Measurements from ENCODE around the gene STARD6. TPM values are rescaled to one million over a fixed set of nuclear protein-coding genes. Genes with fewer than 3 reads are reported as not detected.

STARD6 gene
- total RNA-seq, 2 experiments from 2014 or later = not detected

GRCh38 chr18:54358495-54359040 lies 910 bp upstream of the STARD6 start:
- H3K4me3 ChIP-seq (ENCODE audit: low read depth, low read length, poor library complexity, severe bottlenecking) = peak overlapping the region; percentile 88
- H2AFZ ChIP-seq (ENCODE audit: low read length) = peak overlapping the region; percentile 98; the same call in 1 of the 2 replicates
- H3K9me3 ChIP-seq (ENCODE audit: low read length) = no peaks in the 10 kb centered on the region
- peaks cover 6% of the 10 kb centered on the region; the same call in 1 of the 2 replicates for H4K20me1 ChIP-seq (ENCODE audit: insufficient read depth, low read length)
- BruUV-seq (replicated peaks) = TSS peak; percentile 43
- H3K9me2 ChIP-seq (ENCODE audit: insufficient read depth, low read length) = no peaks in the 10 kb centered on the region
- TF ChIP-seq EZH2phosphoT487 (IDR thresholded peaks at IDR 0.05; ENCODE audit: borderline replicate concordance, low read depth, low read length) (no peak), CTCF (conservative IDR thresholded peaks at IDR 0.05; ENCODE audit: low read length) (no peak)
- H3K27ac ChIP-seq (ENCODE audit: low read depth, low read length, poor library complexity, severe bottlenecking) = peak overlapping the region; percentile 82
- peaks cover 19% of the 10 kb centered on the region for H3K79me2 ChIP-seq (ENCODE audit: insufficient read depth, low read depth, low read length)
- no peak for DNase-seq (ENCODE audit: low spot score)
- H3K4me1 ChIP-seq (ENCODE audit: insufficient read depth, low read length, poor library complexity, severe bottlenecking) = peaks cover 21% of the 10 kb centered on the region
- ChIA-PET CTCF (ENCODE audit: unreplicated experiment) (interaction anchor here (0.7 kb wide), 1 partner anchor 140 kb away, joined by 3 read pairs; no protein-coding TSS in a partner anchor), POLR2A (interaction anchor here (1.7 to 2.5 kb wide), 2 partner anchors 89 to 141 kb away, joined by 4 to 10 read pairs; partner anchors contain the start of gene POLI)
- intact Hi-C loops (cut with micrococcal nuclease; ENCODE audit: unreplicated experiment) = loop anchor here (2.0 to 10.0 kb wide), 2 partner anchors 136 to 1226 kb away; partner anchors contain the start of gene TCF4
- peak overlapping the region; percentile 98 for H3K4me2 ChIP-seq (ENCODE audit: low read length)
- peaks cover 26% of the 10 kb centered on the region; the same call in 1 of the 2 replicates for H3K36me3 ChIP-seq (ENCODE audit: insufficient read depth, low read length)

GRCh38 chr18:54357082-54357659 lies 487 bp downstream of the STARD6 start:
- Histone ChIP-seq H3K4me1 (ENCODE audit: insufficient read depth, low read length, poor library complexity, severe bottlenecking) (peaks cover 21% of the 10 kb centered on the region), H3K4me3 (ENCODE audit: low read depth, low read length, poor library complexity, severe bottlenecking) (peak overlapping the region; percentile 88), H3K9me2 (ENCODE audit: insufficient read depth, low read length) (no peaks in the 10 kb centered on the region), H3K9me3 (ENCODE audit: low read length) (no peaks in the 10 kb centered on the region), H3K4me2 (ENCODE audit: low read length) (peak overlapping the region; percentile 98), H3K36me3 (ENCODE audit: insufficient read depth, low read length) (peaks cover 16% of the 10 kb centered on the region; the same call in 1 of the 2 replicates), H3K27ac (ENCODE audit: low read depth, low read length, poor library complexity, severe bottlenecking) (peak overlapping the region; percentile 82), H2AFZ (ENCODE audit: low read length) (peak overlapping the region; percentile 98), H3K79me2 (ENCODE audit: insufficient read depth, low read depth, low read length) (peaks cover 19% of the 10 kb centered on the region), H4K20me1 (ENCODE audit: insufficient read depth, low read length) (peaks cover 6% of the 10 kb centered on the region; the same call in 1 of the 2 replicates)
- TF ChIP-seq EZH2phosphoT487 (IDR thresholded peaks at IDR 0.05; ENCODE audit: borderline replicate concordance, low read depth, low read length) = no peak
- TF ChIP-seq CTCF (conservative IDR thresholded peaks at IDR 0.05; ENCODE audit: low read length) = no peak
- CTCF ChIA-PET (ENCODE audit: unreplicated experiment) = no interaction called here
- TSS peak; percentile 64 for BruUV-seq (replicated peaks)
- intact Hi-C loops (cut with micrococcal nuclease; ENCODE audit: unreplicated experiment) = loop anchor here (2.0 to 10.0 kb wide), 2 partner anchors 88 to 1228 kb away; partner anchors contain the start of genes POLI and TCF4
- peak; percentile 16 for DNase-seq (ENCODE audit: low spot score)
- POLR2A ChIA-PET = interaction anchor here (0.6 to 2.5 kb wide), 6 partner anchors 10 to 230 kb away, joined by 3 to 10 read pairs (median 4); partner anchors contain the start of gene POLI
